GM23338 (cell line): ENCODE results near the gene A2ML1. TPM values are rescaled to one million over a fixed set of nuclear protein-coding genes. Genes with fewer than 3 reads are reported as not detected.

Experiments used
- ATAC-seq: fragments of 200-7000 bp; cut with Tn5 transposase; 3 replicates; pipeline ENCODE4 v1.9.1; 2020
- DNase-seq: peaks from one replicate; pipeline ENCODE4 v3.0.0-alpha.2; 2015; ENCODE audit warnings: low spot score
- H2AFZ ChIP-seq: fragments of 200-600 bp; sonication (generic); 2 replicates; pipeline ENCODE4 v1.8.0; 2016; ENCODE audit warnings: antibody characterized with exemption, mild to moderate bottlenecking, moderate library complexity
- H3F3A ChIP-seq: fragments of 200-600 bp; sonication (generic); replicated peaks from 2 replicates; pipeline ENCODE4 v1.8.0; 2017; ENCODE audit warnings: antibody characterized with exemption, mixed run types, low read depth
- H3K27ac ChIP-seq: fragments of 200-600 bp; sonication (generic); 2 replicates; pipeline ENCODE4 v1.6.1; 2016; ENCODE audit warnings: low read depth
- H3K27me3 ChIP-seq: fragments of 200-600 bp; sonication (generic); 2 replicates; pipeline ENCODE4 v1.8.0; 2016; ENCODE audit warnings: mild to moderate bottlenecking, mixed run types, moderate library complexity; ENCODE audit not compliant: insufficient read depth
- H3K36me3 ChIP-seq: fragments of 200-600 bp; sonication (generic); 2 replicates; pipeline ENCODE4 v1.8.0; 2016; ENCODE audit warnings: mild to moderate bottlenecking; ENCODE audit not compliant: insufficient read depth
- H3K4me1 ChIP-seq: fragments of 200-600 bp; sonication (generic); 2 replicates; pipeline ENCODE4 v1.8.0; 2016; ENCODE audit warnings: mild to moderate bottlenecking, moderate library complexity; ENCODE audit not compliant: insufficient read depth
- H3K4me2 ChIP-seq: fragments of 200-600 bp; sonication (generic); 2 replicates; pipeline ENCODE4 v1.7.1; 2017; ENCODE audit warnings: mixed run types
- H3K4me3 ChIP-seq: fragments of 200-600 bp; sonication (generic); 2 replicates; pipeline ENCODE4 v1.6.1; 2016; ENCODE audit warnings: mixed run types
- H3K79me2 ChIP-seq: fragments of 200-600 bp; sonication (generic); replicated peaks from 2 replicates; pipeline ENCODE4 v1.8.0; 2017; ENCODE audit warnings: mild to moderate bottlenecking; ENCODE audit not compliant: insufficient read depth
- H3K9me2 ChIP-seq: fragments of 200-600 bp; sonication (generic); 2 replicates; pipeline ENCODE4 v1.8.0; 2017; ENCODE audit not compliant: insufficient read depth
- H4K20me1 ChIP-seq: fragments of 200-600 bp; sonication (generic); replicated peaks from 2 replicates; pipeline ENCODE4 v1.8.0; 2017; ENCODE audit warnings: mild to moderate bottlenecking; ENCODE audit not compliant: insufficient read depth
- H3K27ac Mint-ChIP-seq: 2 replicates; pipeline ENCODE4 v1.8.0; 2020; ENCODE audit warnings: inconsistent platforms, mild to moderate bottlenecking, moderate library complexity, mixed read lengths
- H3K27me3 Mint-ChIP-seq: 3 replicates; pipeline ENCODE4 v1.8.0; 2022; ENCODE audit warnings: low read depth, mild to moderate bottlenecking, moderate library complexity, mixed read lengths, inconsistent platforms; ENCODE audit not compliant: insufficient read depth, poor library complexity
- H3K36me3 Mint-ChIP-seq: 3 replicates; pipeline ENCODE4 v1.8.0; 2021; ENCODE audit warnings: low read depth, mild to moderate bottlenecking, inconsistent platforms, moderate library complexity, mixed read lengths
- H3K4me1 Mint-ChIP-seq: 3 replicates; pipeline ENCODE4 v1.8.0; 2020; ENCODE audit warnings: mild to moderate bottlenecking, inconsistent platforms, mixed read lengths
- H3K4me3 Mint-ChIP-seq: 3 replicates; pipeline ENCODE4 v1.8.0; 2021; ENCODE audit warnings: moderate library complexity, mild to moderate bottlenecking, inconsistent platforms, mixed read lengths
- H3K9me3 Mint-ChIP-seq: 3 replicates; pipeline ENCODE4 v1.8.0; 2020; ENCODE audit warnings: moderate library complexity, mild to moderate bottlenecking, inconsistent platforms, mixed read lengths
- CREB1 ChIP-seq: fragments of 250-450 bp; sonication (Bioruptor Pico); IDR thresholded peaks from 2 replicates; pipeline ENCODE4 v1.5.0; 2020; ENCODE audit warnings: low read depth, mild to moderate bottlenecking, moderate library complexity
- EZH2 ChIP-seq: fragments of 200-600 bp; sonication (generic); IDR thresholded peaks from one replicate; pipeline ENCODE4 v1.8.0; 2017; ENCODE audit warnings: antibody characterized with exemption, mild to moderate bottlenecking, low read depth; ENCODE audit not compliant: unreplicated experiment
- EZH2phosphoT487 ChIP-seq: fragments of 200-600 bp; sonication (generic); IDR thresholded peaks from one replicate; pipeline ENCODE4 v1.8.1; 2018; ENCODE audit warnings: antibody characterized with exemption; ENCODE audit not compliant: unreplicated experiment
- JUNB ChIP-seq: IDR thresholded peaks from one replicate; pipeline ENCODE4 v1.6.1; 2016; ENCODE audit warnings: antibody characterized with exemption; ENCODE audit not compliant: unreplicated experiment
- NANOG ChIP-seq: IDR thresholded peaks from 2 replicates; pipeline ENCODE4 v1.6.1; 2016; ENCODE audit warnings: antibody characterized with exemption, borderline replicate concordance
- POLR2AphosphoS5 ChIP-seq: IDR thresholded peaks from 2 replicates; pipeline ENCODE4 v1.6.1; 2016; ENCODE audit warnings: antibody characterized with exemption, low read depth
- STAT1 ChIP-seq: IDR thresholded peaks from one replicate; pipeline ENCODE4 v1.6.1; 2016; ENCODE audit warnings: antibody characterized with exemption; ENCODE audit not compliant: unreplicated experiment
- ZNF114 ChIP-seq: fragments of 250-450 bp; sonication (Bioruptor Pico); IDR thresholded peaks from 2 replicates; pipeline ENCODE4 v1.5.0; 2020; ENCODE audit warnings: mild to moderate bottlenecking, moderate library complexity
- ZNF331 ChIP-seq: fragments of 250-450 bp; sonication (Bioruptor Pico); IDR thresholded peaks from 2 replicates; pipeline ENCODE4 v1.5.0; 2020; ENCODE audit warnings: low read depth, mild to moderate bottlenecking, moderate library complexity
- polyA plus RNA-seq: library from polyadenylated mRNA; unstranded; fragments of >200 nt; fragmentation: Nextera tagmentation; extraction: Ambion mirVana; gene quantifications from 2 replicates; pipeline ENCODE4 v1.2.1, GENCODE V29; 2016
- total RNA-seq: library from RNA; depleted of rRNA; stranded (reverse); fragments of >200 nt; shearing (Covaris generic); gene quantifications from 2 replicates; pipeline ENCODE4 v1.2.3, GENCODE V29; 2014
- TF ChIP-seq, protein P1 (sequence below), 2 experiments: fragments of 200-600 bp in 1 of 2; sonication (generic) in 1 of 2; conservative IDR thresholded peaks; 2 replicates each; pipeline versions ENCODE4 v1.5.1 to v1.6.1; 2016 to 2017; ENCODE audit warnings: antibody characterized with exemption in 2 of 2, low read depth in 2 of 2, mild to moderate bottlenecking in 2 of 2, moderate library complexity in 1 of 2
- TF ChIP-seq, protein P2 (sequence below): IDR thresholded peaks from 2 replicates; pipeline ENCODE4 v1.6.1; 2016; ENCODE audit warnings: antibody characterized with exemption

The A2ML1 gene
- total and polyA plus RNA-seq, 2 experiments from 2014 or later: 3.8 to 6.0 TPM

DNA sequence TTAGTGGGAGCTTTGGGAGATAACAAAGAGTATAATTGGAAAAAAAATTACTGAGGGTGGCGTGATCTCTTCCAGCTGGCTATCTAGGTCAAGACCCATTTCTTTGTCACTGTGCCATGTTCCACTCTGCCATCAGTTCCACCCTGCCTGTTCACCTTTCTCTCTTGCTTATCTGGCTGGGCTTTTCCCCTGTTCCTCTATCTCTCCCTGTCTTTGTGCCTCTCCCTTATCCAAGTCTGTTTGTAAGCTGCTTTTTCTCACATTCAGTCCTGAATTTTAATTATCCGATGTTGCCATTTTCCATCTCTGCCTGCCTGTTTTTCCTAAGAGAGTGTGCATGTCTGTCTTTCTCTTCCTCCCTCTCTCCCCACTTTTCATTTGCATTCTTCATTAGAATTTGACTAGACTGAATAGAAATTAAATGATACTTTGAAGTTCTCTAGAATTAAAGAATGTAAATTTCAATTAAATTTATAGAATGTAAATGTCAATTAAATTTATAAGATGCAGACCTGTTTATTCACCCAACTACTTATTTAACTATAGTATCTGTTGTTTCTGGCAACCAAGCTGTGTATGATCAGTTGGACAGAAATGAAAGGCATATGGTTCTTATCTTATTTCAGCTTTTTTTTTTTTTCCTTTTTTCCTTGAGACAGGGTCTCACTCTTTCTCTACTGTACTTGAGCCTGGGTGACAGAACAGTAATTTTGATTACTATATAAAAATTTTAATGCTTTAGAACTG, 40.9 kb upstream of the A2ML1 start:
- TF ChIP-seq CREB1 (CRISPR knock-in tag) (no peak), ZNF331 (CRISPR knock-in tag) (no peak), STAT1 (no peak), ZNF114 (no peak), POLR2AphosphoS5 (no peak), EZH2 (no peak)
- TF ChIP-seq, protein P1, sequence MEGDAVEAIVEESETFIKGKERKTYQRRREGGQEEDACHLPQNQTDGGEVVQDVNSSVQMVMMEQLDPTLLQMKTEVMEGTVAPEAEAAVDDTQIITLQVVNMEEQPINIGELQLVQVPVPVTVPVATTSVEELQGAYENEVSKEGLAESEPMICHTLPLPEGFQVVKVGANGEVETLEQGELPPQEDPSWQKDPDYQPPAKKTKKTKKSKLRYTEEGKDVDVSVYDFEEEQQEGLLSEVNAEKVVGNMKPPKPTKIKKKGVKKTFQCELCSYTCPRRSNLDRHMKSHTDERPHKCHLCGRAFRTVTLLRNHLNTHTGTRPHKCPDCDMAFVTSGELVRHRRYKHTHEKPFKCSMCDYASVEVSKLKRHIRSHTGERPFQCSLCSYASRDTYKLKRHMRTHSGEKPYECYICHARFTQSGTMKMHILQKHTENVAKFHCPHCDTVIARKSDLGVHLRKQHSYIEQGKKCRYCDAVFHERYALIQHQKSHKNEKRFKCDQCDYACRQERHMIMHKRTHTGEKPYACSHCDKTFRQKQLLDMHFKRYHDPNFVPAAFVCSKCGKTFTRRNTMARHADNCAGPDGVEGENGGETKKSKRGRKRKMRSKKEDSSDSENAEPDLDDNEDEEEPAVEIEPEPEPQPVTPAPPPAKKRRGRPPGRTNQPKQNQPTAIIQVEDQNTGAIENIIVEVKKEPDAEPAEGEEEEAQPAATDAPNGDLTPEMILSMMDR (conservative IDR thresholded peaks at IDR 0.05; ENCODE audit: low read depth in 2 of 2): no peak
- Mint-ChIP-seq H3K27ac (peak overlapping the region; percentile 71; the same call in 1 of the 2 replicates), H3K36me3 (peaks cover 48% of the 10 kb centered on the region), H3K27me3 (peaks cover 3% of the 10 kb centered on the region), H3K4me3 (no peak overlapping the region), H3K9me3 (peaks cover 16% of the 10 kb centered on the region), H3K4me1 (peaks cover 37% of the 10 kb centered on the region)
- H3K4me1 ChIP-seq: peaks cover 35% of the 10 kb centered on the region
- H3K36me3 ChIP-seq: 0 out of 2 replicates have a peak, but pooled peaks cover 5% of the 10 kb centered on the region
- no peaks in the 10 kb centered on the region for H4K20me1 ChIP-seq
- H3K27ac ChIP-seq: no peak overlapping the region
- H3K4me3 ChIP-seq: no peak overlapping the region
- no peaks in the 10 kb centered on the region for H3K27me3 ChIP-seq
- DNase-seq: no peak
- H3K9me2 ChIP-seq: no peaks in the 10 kb centered on the region
- H2AFZ ChIP-seq: no peak overlapping the region
- peaks cover 6% of the 10 kb centered on the region; the same call in 1 of the 2 replicates for H3F3A ChIP-seq
- H3K4me2 ChIP-seq: no peak overlapping the region
- ATAC-seq: no peak
- no peaks in the 10 kb centered on the region for H3K79me2 ChIP-seq

DNA sequence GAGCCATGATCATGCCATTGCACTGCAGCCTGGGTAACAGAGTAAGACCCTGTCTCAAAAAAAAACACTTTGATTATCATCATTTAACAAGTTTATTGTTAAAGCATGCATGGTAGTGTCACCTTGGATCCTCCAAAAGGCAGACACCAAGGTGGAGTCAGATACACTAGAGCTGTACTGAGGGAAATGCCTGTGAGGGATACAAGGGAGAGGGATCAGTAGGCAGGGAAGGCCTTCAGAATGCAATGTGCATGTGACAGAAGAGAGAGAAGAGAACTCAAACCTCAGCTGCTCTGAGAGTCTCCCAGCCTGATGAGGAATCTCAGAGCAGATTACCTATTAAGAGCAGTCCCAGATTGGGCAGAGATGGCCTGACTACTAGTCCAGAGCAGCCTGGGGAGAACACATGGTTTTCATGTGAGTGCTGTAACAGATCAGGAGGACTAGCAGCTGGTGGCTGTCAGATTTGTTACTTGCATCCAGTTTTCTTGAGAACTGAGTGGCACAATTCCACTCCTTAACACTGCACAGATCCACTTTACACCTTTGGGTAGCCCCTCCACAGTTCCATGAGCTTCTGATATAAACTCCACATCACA, 38.0 kb upstream of the A2ML1 start:
- peaks cover 15% of the 10 kb centered on the region for H3K4me1 Mint-ChIP-seq
- DNase-seq: no peak
- peaks cover 31% of the 10 kb centered on the region for H3K9me3 Mint-ChIP-seq
- H3F3A ChIP-seq: peaks cover 16% of the 10 kb centered on the region
- no peak for TF ChIP-seq NANOG
- no peak for TF ChIP-seq EZH2phosphoT487
- no peak for TF ChIP-seq ZNF114
- TF ChIP-seq, protein P2, sequence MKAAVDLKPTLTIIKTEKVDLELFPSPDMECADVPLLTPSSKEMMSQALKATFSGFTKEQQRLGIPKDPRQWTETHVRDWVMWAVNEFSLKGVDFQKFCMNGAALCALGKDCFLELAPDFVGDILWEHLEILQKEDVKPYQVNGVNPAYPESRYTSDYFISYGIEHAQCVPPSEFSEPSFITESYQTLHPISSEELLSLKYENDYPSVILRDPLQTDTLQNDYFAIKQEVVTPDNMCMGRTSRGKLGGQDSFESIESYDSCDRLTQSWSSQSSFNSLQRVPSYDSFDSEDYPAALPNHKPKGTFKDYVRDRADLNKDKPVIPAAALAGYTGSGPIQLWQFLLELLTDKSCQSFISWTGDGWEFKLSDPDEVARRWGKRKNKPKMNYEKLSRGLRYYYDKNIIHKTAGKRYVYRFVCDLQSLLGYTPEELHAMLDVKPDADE: no peak
- no peak for TF ChIP-seq JUNB
- TF ChIP-seq CREB1 (CRISPR knock-in tag): no peak
- no peak for TF ChIP-seq STAT1
- H3K9me2 ChIP-seq: no peaks in the 10 kb centered on the region
- H3K79me2 ChIP-seq: peaks cover 14% of the 10 kb centered on the region
- peaks cover 12% of the 10 kb centered on the region for H3K27me3 Mint-ChIP-seq
- no peak overlapping the region for H3K4me3 ChIP-seq
- H3K36me3 Mint-ChIP-seq: peaks cover 56% of the 10 kb centered on the region
- H3K27me3 ChIP-seq: no peaks in the 10 kb centered on the region
- H3K4me1 ChIP-seq: 0 out of 2 replicates have a peak, but pooled peaks cover 10% of the 10 kb centered on the region
- ATAC-seq: peak; percentile 18; the same call in 2 of the 3 replicates
- H4K20me1 ChIP-seq: peaks cover 8% of the 10 kb centered on the region
- H3K4me3 Mint-ChIP-seq: no peak overlapping the region
- peak overlapping the region; percentile 20; the same call in 1 of the 2 replicates for H3K27ac Mint-ChIP-seq
- no peak overlapping the region for H3K4me2 ChIP-seq
- no peak overlapping the region; the same call in 1 of the 2 replicates for H3K27ac ChIP-seq
- H3K36me3 ChIP-seq: peaks cover 11% of the 10 kb centered on the region; the same call in 1 of the 2 replicates
- no peak overlapping the region for H2AFZ ChIP-seq
